HG03439 (cell line): Measurements from ENCODE around the gene NANOS2.
"Not testable (repeated sequence)": the region's sequence is repeated elsewhere in the genome, so short reads cannot be mapped to it uniquely, and the experiment has no call there.

Experiments used
- ATAC-seq: cut with Tn5 transposase; IDR thresholded peaks from one replicate; pipeline ENCODE4 v1.9.1; 2021; ENCODE audit warnings: mild to moderate bottlenecking, moderate library complexity; ENCODE audit not compliant: unreplicated experiment

Gene NANOS2

GRCh38 chr19:45897261-45897812 lies 17.2 kb downstream of the NANOS2 start:
- no peak for ATAC-seq

DNA sequence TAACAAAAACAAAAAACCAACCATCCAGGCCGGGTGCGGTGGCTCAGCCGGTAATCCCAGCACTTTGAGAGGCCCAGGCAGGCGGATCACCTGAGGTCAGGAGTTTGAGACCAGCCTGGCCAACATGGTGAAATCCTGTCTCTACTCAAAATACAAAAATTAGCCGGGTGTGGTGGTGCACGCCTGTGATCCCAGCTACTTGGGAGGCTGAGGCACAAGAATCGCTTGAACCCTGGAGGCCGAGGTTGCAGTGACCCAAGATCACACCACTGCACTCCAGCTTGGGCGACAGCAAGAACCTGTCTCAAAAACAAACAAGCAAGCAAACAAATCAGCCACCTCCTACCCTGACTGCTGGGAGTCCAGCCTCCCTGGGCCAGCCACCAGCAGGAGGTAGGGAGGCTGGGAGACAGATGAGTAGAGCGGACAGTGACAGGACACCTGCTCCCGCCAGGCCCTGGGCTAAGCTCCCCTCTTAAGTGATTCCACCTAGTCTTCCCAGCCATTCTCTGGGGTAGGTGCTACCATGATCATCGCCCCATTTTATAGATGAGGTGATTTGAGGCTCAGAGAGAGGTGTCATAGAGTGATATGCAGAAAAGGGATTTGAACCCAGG lies 18.5 kb downstream of the NANOS2 start:
- ATAC-seq, result not testable (repeated sequence)

- ATAC-seq, result no peak
Measured at GRCh38 chr19:45895519-45895972, 19.0 kb downstream of the NANOS2 start.

DNA sequence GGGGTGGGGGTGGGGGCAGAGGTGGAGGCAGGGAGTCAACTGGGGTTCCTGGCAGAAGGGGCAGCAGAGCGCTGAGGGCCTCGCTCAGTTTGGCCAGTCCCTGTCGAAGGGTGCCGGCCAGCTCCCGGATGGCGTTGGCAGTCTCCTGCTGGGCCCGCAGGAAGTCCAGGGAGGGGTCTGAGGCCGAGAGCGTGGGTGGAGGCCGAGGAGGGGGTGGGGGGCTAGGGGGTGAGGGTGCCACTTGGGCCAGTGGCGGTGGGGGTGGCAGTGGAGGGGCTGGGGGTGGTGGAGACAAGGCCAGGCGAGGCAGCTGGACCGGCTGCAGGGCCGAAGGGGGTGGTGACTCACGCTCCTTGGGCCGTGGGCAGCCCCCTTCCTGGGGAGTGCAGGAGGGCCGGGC lies 23.7 kb downstream of the NANOS2 start:
- no peak for ATAC-seq

DNA sequence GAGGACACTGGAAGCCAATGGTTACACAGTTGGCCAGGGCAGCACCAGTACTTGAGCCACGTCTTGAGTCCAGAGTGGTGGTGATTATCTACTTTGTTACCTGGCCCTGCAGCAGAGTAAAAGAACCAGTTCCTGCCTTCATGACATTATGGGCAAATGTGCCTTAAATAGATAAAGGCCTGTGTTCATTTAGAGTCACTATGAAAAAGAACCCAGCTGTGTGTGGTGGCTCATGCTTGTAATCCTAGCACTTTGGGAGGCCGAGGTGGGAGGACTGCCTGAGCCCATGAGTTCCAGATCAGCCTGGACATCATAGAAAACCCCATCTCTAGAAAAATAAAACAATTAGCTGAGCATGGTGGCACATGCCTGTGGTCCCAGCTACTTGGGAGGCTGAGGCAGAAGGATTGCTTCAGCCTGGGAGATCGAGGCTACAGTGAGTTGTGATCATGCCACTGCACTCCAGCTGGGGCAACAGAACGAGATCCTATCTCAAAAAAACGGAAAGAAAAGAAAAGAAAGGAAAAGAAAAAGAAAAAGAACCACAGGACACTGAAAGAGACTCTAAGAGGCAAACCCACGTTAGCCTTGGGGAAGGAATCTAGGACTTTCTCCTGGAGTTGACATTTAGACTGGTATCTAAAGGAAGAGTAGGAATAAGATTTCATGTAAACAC lies 25.2 kb downstream of the NANOS2 start:
- ATAC-seq, result no peak

DNA sequence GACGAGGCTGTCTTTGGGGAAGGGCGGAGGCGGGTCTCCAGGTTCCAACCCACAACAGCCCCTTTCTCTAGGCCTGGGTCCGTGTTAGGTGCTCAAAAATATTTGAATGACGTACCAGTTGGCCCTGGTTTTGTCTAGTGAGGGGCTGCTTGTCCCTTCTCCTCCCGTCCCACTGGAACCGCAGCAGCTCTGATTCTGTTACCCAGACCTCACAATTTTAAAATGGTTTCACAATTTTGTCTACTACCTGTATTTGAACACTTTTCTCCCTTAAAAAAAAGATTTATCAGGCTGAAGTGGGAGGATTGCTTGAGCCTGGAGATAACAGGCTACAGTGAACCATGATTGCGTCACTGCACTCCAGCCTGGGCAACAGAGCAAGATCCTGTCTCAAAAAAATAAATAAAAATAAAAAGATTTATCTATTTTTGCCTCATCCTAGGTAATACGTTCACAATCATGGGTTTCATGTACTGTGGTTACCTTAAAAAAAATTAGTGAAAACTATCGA lies 27.3 kb downstream of the NANOS2 start:
- no peak for ATAC-seq

- peak; percentile 38 for ATAC-seq
Measured at GRCh38 chr19:45886427-45887199, 28.0 kb downstream of the NANOS2 start.

DNA sequence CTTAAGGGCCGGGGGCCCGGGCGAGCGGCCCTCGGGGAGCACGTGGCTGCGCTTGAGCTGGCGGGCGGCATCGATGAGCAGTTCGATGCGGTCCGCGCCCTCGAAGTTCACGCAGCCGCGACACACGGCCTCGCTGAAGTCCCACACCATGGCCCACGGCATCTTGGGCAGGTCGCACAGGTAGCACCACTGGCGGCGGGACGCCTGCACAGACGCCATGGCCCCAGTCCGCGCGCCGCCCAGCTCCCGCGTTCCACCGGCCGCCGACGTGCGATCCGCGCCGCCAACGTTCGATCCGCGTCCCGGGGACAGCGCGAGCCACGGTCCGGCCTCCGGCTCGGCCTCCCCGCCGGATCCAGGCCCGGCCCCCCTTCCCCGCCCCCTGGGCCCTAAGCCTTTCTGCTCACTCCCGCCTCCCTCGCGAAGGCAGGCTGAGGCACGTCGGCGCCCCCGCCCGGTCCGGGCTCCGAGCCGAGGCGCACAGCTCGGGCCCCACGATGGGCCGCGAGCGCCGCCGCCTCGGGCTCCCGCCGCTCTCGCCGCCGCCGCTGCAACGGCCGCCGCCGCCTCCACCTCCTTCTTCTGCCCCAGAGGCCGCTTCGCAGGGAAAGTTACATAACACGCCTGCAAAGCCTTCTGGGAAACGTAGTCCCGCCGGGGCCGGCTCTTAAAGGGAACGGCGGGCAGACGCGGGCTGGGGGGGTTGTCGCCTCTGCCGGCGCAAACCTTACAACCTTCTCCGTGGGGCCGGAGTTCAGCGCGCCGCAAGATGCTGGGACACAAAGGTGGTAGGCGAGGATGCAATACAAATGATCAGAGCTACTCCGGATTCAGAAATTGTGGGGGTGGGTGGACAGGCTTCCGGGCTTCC lies 28.8 kb downstream of the NANOS2 start, which contains the start of gene IRF2BP1:
TSS of gene IRF2BP1 (minus strand) at position 586 of the 871 bp plus-strand sequence. CDS start at position 219, 367 bp downstream.
- peak; percentile 49 for ATAC-seq

GRCh38 chr19:45884682-45885555 lies 29.7 kb downstream of the NANOS2 start:
- ATAC-seq, result peak; percentile 0

- ATAC-seq, result no peak
Measured at GRCh38 chr19:45883881-45884681, 30.5 kb downstream of the NANOS2 start.

DNA sequence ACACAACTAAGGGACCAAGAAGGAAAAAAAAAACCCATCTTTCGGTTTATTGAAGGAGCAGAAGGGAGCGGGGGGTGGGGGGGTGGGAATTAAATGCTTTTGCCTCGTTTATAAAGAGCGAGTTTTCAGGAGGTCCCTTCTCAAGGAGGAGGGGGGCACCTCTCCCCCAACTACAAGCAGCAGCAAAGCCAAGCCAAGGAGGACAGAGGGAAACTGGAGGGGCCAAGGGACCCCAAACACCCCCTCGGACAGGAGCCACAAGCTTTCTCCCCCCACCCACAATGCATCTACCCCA lies 31.0 kb downstream of the NANOS2 start:
- no peak for ATAC-seq

DNA sequence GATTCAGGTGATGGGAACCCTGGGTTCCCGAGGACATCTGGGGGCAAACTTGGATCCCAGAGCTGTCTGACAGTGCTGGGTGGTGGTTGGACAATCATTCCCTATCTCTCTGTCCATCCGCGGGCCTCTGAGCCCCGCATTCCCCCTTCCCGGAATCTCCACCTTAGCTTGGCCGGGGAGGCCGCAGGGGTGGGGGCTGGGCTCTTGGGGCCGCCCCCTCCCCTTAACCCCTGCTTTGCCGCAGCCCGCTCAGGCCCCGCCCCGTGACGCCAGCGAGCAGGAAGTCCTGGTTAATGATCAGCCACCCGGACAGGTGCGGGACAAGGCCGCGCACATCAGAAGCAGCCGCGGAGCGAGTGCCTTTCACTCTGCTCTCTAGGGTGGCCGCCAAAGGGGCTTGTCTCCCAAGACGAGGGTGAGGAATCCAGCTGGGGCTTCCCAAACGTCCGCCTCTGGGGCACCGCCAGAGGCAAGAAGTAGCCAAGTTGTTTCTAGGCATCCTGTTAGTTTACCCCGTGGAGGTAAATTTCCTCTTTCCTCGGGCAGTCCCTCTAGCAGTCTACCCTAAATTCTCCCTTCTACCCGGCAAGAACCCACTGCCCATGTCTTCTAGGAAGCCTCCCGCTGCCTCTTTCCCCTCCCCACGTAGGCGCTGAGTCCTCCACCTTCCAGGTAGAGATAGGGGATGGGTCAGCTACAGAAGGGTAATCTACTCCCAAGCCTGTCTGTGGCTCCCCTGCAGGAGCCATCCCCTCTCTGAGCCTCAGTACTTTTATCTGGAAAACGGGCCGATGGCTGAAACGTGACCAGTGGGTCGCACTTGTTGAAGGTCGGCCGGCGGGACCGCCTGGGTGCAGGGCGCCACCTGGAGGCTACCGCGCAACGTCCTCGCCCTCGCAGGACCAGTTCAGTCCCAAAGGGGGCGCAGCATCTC lies 31.7 kb downstream of the NANOS2 start:
- ATAC-seq, result no peak

- no peak for ATAC-seq
Measured at GRCh38 chr19:45881909-45882528, 32.6 kb downstream of the NANOS2 start.

DNA sequence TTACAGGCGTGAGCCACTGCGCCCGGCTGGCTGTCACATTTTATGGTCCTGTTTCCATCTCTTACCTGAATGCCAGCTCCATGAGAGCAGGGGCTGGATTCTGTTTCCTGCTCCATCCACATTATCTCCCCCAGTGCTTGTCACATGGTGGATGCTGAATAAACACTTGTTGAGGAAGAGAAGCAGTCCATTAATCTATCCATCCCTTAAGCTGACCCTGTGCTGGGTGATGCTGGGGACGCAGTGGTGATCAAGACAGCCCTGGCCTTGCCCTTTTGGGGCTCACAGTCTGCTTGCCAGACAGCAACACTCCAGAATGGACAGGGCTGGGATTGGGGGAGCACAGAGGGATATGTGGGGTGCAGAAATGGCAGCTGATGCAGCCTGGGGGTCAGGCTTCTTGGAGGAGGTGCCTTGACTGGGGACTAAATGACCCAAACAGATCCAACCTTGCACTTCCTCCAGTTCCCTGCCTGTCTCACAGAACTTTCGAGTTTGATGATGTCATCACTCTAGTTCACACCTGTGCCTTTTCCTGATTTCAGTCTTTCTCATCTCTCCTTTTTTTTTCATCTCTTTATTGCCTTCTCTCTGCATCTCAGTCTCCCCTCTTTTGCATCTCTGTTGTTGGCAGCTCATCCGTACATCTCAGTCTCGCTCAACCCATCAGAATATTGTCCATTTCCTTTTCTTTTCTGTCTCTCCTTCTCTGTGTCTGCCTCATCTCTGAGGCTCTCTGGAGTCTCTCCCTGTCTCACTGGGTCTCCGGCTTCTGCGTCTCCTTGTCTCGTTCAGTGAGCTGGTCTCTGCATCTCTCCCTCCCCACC lies 33.3 kb downstream of the NANOS2 start:
- no peak for ATAC-seq

DNA sequence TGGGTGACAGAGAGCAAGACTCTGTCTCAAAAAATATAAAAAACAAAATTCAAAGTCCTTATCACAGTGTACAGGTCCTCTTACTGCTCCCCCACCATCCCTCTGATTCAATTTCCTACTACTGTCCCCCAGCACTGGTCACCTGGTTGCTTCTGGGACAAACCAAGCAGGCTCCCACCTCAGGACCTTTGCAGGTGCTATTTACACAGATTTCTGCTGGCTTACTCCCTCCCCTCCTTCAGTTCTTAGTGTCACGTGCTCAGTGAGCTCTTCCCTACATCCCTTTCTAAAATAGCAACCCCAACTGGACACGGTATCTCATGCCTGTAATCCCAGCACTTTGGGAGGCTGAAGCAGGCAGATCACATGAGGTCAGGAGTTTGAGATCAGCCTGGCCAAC lies 34.6 kb downstream of the NANOS2 start:
- ATAC-seq, result no peak

DNA sequence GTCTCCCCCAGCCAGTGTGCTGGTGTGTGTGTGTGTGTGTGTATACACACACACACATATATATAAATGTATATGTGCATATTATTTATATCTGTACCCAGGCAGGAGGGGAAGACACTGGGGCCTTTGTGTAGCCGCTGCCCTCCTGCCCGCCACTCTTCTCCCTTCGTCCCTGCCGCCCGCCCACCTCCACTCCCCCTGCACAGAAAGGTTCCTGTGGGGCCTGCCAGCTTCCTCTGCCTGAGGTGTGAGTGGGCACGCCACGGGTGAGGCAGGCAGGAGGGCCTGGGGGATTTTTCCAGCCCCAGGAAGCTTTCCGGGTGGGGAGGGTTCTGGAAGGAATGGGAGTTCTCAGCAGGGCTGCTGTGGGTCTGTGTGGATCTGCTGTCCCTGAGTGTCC lies 35.5 kb downstream of the NANOS2 start:
- ATAC-seq, result no peak
